HG03196 (cell line): Measurements from ENCODE around the gene TTC28.
"Not testable (repeated sequence)": the region's sequence is repeated elsewhere in the genome, so short reads cannot be mapped to it uniquely, and the experiment has no call there.

ENCODE experiments used
- ATAC-seq: cut with Tn5 transposase; IDR thresholded peaks from one replicate; pipeline ENCODE4 v1.9.1; 2021; ENCODE audit not compliant: unreplicated experiment

Gene TTC28

DNA sequence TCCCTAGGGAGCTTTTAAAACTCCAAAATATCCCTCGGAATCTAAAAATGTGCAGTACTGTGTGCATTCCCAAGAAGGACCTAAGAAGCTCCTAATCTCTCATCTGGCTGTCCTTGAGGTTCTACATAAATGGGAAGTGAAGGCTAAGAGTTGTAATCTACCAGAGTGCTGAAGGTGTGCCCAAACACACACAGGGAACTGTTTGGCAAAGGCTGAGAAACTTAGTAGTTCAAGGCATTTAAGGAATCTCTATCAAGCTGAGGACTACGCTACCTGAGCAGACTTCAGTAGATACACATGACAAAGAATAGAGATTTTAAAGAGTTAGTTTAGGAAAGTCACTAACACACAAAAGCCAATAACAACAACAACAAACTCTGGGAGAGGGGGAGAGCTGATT, 71.1 kb downstream of the TTC28 start:
- ATAC-seq = no peak

DNA sequence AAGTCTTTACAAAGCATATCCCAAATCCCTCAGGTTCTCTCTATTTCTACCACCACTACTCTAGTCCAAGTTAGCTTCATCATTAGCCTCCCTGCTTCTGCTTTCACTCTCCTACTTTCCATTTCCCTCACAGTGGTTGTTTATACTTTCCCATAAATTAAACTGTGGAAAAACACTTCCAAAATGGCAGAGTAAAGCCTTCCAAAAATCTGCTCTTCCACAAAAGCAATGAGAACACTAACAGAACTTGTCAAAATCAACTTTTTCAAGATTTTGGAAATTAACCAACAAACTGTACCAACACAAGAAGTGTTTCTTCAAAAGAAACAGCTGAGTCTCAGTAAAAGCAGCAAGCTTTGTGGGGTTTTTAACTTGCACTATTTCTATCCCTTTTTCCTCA, 71.8 kb downstream of the TTC28 start:
- ATAC-seq = no peak

GRCh38 chr22:28604966-28605761, 74.5 kb downstream of the TTC28 start:
- no peak for ATAC-seq

- ATAC-seq = no peak
These were observed 77.7 kb downstream of the TTC28 start for GRCh38 chr22:28601915-28602314.

- no peak for ATAC-seq
These were observed 79.0 kb downstream of the TTC28 start for GRCh38 chr22:28600546-28601143.

DNA sequence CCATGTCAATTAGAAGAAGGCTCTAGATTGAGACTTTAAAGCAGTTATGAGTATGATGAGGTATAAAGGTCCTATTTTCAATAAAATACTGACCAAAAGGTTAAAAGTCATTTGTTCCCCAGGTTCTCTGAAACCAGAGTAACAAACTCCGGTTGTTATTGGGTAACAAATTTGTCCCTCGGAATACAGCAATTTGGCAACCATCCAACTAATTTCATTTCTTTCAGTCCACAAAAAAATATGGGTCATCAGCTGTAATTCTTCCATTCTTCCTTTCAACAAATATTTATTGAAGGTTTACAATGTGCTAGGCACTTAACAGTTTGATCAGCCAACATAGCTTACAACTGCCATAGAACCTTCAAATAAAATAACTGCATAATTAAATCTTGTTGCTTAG, 79.9 kb downstream of the TTC28 start:
- ATAC-seq = no peak

DNA sequence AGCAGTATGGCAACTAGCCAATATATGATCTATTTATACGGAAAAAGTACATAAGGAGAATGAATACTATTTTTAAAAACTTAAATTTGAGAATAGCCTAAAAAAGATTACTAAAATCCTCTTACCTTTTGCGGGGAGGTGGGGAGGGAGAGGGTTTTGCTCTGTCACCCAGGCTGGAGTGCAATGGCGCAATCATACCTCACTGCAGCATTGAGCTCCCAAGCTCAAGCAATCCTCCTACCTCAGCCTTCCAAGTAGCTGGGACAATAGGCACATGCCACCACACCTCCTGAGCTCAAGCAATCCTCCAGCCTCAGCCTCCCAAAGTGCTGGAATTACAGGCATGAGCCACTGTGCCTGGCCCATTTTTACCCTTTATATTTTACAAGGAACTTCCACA, 82.0 kb downstream of the TTC28 start:
- no peak for ATAC-seq

GRCh38 chr22:28594797-28595462, 84.7 kb downstream of the TTC28 start:
- ATAC-seq = no peak

- no peak for ATAC-seq
These were observed 85.4 kb downstream of the TTC28 start for GRCh38 chr22:28594076-28594796.

GRCh38 chr22:28593299-28593698, 86.3 kb downstream of the TTC28 start:
- ATAC-seq = no peak

DNA sequence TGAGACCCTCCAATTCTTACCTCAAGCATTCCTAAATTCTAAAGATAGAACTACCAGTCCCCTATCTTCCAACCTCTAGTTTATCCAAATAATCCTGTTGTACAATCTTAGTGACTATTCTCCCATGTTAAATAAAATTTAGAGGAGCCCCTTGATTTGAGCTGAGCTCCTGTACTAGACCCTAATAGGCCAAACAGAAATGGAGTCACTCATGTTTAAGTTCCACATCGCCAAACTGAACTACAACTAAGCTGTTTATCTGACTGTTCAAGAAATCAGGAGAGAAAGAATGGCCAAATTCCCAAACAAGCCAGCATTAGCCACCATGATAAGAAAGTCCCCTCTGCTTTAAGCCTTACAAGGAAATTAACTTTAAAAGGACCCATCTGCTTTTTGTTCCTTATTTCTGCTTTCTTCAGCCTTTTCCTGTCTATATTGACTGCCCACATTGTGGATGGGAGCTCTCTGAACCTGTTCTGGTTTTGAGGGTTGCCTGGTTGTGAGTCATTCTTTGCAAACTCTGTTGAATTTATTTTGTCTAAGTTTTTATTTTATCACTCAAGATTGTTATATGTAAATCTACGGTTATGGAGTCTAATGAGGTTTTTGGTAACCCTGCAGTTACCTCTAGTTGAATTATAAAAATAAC, 90.4 kb downstream of the TTC28 start:
- ATAC-seq = no peak

DNA sequence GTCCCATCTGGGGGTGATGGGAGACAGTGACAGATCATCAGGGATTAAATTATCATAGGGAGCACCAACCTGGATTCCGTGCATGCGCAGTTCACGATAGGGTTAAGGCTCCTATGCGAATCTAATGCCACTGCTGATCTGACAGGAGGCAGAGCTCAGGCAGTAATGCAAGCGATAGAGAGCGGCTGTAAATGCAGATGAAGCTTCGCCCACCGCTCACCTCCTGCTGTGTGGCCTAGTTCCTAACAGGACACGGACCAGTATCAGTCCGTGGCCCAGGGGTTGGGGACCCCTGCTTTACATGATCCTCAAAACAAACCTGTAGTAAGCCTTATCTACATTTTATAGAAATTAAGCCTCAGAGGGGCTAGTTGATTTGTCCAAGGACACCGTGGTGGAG, 94.3 kb downstream of the TTC28 start:
- no peak for ATAC-seq

- ATAC-seq = no peak
These were observed 96.8 kb downstream of the TTC28 start for GRCh38 chr22:28582806-28583205.

DNA sequence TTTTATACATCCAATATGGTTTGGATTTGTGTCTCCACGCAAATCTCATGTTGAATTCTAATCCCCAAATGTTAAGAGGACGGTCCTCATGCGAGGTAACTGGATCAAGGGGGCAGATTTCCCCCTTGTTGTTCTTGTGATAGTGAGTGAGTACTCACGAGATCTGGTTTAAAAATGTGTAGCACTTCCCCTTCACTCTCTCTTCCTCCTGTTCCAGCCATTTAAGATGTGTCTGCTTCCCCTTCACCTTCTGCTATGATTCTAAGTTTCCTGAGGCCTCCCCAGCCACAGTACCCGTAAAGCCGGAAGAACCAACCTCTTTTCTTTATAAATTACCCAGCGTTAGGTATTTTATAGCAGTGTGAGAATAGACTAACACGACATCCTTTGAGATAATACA, 98.6 kb downstream of the TTC28 start:
- ATAC-seq = no peak

DNA sequence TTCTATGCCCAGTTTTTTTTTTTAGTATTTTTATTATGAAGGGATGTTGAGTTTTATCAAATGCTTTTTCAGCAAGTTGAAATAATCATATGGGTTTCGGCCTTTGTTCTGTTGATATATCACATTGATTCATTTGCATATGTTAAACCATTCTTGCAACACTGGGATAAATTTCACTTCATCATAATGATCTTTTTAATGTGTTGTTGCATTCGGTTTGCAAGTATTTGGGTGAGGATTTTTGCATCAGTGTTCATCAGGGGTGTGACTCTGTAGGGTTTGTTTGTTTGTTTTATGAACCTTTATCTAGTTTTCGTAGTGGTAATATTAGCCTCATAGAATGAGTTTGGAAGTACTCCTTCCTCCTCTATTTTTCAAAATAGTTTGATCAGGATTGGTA, 103.5 kb downstream of the TTC28 start:
- ATAC-seq = no peak

DNA sequence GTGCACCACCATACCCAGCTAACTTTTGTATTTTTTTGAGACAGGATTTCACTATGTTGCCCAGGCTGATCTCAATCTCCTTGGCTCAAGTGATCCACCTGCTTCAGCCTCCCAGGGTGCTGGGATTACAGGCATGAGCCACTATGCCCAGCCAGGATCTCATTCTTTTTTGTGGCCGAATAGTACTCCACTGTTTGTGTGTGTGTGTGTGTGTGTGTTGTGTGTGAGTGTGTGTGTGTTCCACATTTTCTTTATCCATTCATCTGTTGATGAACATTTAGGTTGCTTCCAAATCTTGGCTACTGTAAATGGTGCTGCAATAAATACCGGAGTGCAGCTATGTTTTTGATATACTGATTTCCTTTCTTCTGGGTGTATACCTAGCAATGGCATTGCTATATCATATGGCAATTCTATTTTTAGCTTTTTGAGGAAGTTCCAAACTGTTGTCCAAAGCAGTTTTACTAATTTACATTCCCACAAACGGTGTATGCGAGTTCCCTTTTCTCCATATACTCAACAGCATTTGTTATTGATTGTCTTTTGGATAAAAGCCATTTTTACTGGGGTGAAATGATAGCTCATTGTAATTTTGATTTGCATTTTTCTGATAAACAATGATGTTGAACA, 105.4 kb downstream of the TTC28 start:
- ATAC-seq = no peak

GRCh38 chr22:28570696-28571373, 108.8 kb downstream of the TTC28 start:
- ATAC-seq = no peak

GRCh38 chr22:28568974-28569373, 110.7 kb downstream of the TTC28 start:
- ATAC-seq = not testable (repeated sequence)

- no peak for ATAC-seq
These were observed 111.5 kb downstream of the TTC28 start for GRCh38 chr22:28568099-28568498.

GRCh38 chr22:28566920-28567499, 112.6 kb downstream of the TTC28 start:
- ATAC-seq = not testable (repeated sequence)
